Esophagus squamous epithelium (tissue), 5 donors: ENCODE measurements around the gene UGT2A2. TPM values are rescaled to one million over a fixed set of nuclear protein-coding genes. Genes with fewer than 3 reads are reported as not detected.

ENCODE experiments used
- DNase-seq: peaks from one replicate; lab custom pipeline; 2025; lab: John Stamatoyannopoulos, UW
- H3K27ac ChIP-seq, 4 donors: fragments of 200-600 bp; sonication (generic); one replicate each; pipeline ENCODE4 v1.5.1; 2016 to 2019; ENCODE audit warnings: mild to moderate bottlenecking in 1 of 4
- H3K27me3 ChIP-seq, 4 donors: fragments of 200-600 bp; sonication (generic); 1 replicate in 3 of 4; 2 replicates in 1 of 4; pipeline versions ENCODE4 v1.5.1 to v1.6.0; 2017 to 2021; ENCODE audit warnings: antibody characterized with exemption in 1 of 4
- H3K36me3 ChIP-seq, 3 donors: fragments of 200-600 bp; sonication (generic); one replicate each; pipeline ENCODE4 v1.5.1; 2016 to 2019
- H3K4me1 ChIP-seq, 3 donors: fragments of 200-600 bp; sonication (generic); one replicate each; pipeline ENCODE4 v1.5.1; 2017 to 2019
- H3K4me3 ChIP-seq, 4 donors: fragments of 200-600 bp; sonication (generic); 1 replicate in 3 of 4; 2 replicates in 1 of 4; pipeline ENCODE4 v1.5.1; 2016 to 2019; ENCODE audit warnings: mild to moderate bottlenecking in 2 of 4, moderate library complexity in 1 of 4
- H3K9me3 ChIP-seq, 3 donors: fragments of 200-600 bp; sonication (generic); one replicate each; pipeline ENCODE4 v1.5.1; 2016 to 2019
- CTCF ChIP-seq, 6 experiments: fragments of 450-650 bp in 4 of 6; fragments of 200-600 bp in 2 of 6; sonication (generic) in 2 of 6; IDR thresholded peaks; one replicate each; pipeline ENCODE4 v1.5.1; 2016 to 2019; ENCODE audit warnings: antibody characterized with exemption in 6 of 6, mild to moderate bottlenecking in 4 of 6, moderate library complexity in 4 of 6
- POLR2A ChIP-seq, 4 donors: fragments of 450-650 bp; IDR thresholded peaks; one replicate each; pipeline ENCODE4 v1.6.1; 2017; ENCODE audit warnings: antibody characterized with exemption in 4 of 4, mild to moderate bottlenecking in 4 of 4, moderate library complexity in 3 of 4
- WGBS, 2 donors: methylation state at CpG; one replicate each; pipeline ENCODE4 v1.1.5; 2018; 5-methylcytosine and 5-hydroxymethylcytosine counted together
- intact Hi-C: fragments of 100-400 bp; cut with DNase I; formaldehyde crosslinking; loops from one replicate; pipeline ENCODE4 v1.15.0; 2022
- total RNA-seq, 4 donors: library from RNA; depleted of rRNA; stranded (reverse); fragments of >200 nt; gene quantifications; one replicate each; pipeline ENCODE4 v1.1.0, GENCODE V29; 2016
- donor health status: DM: yes; HTN: yes; CAD: no.

Gene UGT2A2
- total RNA-seq, 4 donors from 2014 or later = not detected

DNA sequence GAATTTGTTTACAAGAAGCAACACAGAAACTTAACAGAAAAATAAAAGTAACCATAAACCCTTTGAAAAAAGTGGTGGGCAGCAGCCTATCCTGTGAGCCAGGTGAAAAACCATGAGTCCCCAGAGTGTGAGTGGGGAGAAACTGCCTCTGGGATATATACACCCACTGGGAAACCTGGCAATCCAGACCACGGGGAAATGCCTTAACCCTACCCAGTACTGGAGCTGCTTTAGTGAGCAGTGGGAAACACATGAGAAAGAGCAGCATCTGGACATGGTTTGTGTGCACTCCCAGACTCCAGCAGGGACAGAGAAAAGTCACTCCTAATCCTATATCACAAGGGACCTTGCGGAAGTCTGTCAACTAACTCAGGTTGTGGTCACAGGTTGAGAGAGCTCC lies 39.4 kb downstream of the UGT2A2 start:
- intact Hi-C loops = no loop called here
- no peak overlapping the region for H3K27ac ChIP-seq
- H3K27me3 ChIP-seq = no peaks in the 10 kb centered on the region
- H3K4me3 ChIP-seq = no peak overlapping the region
- DNase-seq = no peak
- TF ChIP-seq CTCF (IDR thresholded peaks at IDR 0.05) = no peak
- TF ChIP-seq POLR2A (IDR thresholded peaks at IDR 0.05) = no peak
- 64 to 73% methylated on average over 2 of the region's 2 CpGs for WGBS, 2 donors
- H3K36me3 ChIP-seq = no peaks in the 10 kb centered on the region
- H3K9me3 ChIP-seq = no peaks in the 10 kb centered on the region
- no peaks in the 10 kb centered on the region for H3K4me1 ChIP-seq

- Histone ChIP-seq H3K36me3 (no peaks in the 10 kb centered on the region), H3K9me3 (no peaks in the 10 kb centered on the region), H3K27ac (no peak overlapping the region), H3K27me3 (no peaks in the 10 kb centered on the region), H3K4me3 (no peak overlapping the region), H3K4me1 (no peaks in the 10 kb centered on the region)
- TF ChIP-seq POLR2A (IDR thresholded peaks at IDR 0.05) = no peak
- TF ChIP-seq CTCF (IDR thresholded peaks at IDR 0.05) = no peak
- no peak for DNase-seq
- WGBS, 2 donors = 45 to 48% methylated on average over 4 of the region's 4 CpGs
- intact Hi-C loops = no loop called here
These were observed 45.1 kb downstream of the UGT2A2 start for GRCh38 chr4:69594382-69594781.

DNA sequence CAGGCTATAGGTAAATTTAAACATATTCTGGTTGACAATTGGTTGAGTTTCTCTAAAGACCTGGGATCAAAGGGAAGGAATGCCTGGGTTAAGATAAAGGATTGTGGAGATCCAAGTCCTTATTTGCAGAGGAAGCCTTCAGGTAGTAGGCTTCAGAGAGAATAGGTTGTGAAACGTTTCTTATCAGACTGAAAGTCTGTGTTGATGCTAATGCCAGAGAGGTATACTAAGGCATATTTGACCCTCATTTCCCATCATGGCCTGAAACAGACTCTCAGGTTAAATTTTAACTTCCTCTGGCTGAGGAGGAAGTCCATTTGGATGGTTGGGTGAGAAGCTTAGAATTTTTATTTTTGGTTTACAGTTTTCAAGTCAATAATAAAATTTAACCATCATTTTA lies 48.1 kb downstream of the UGT2A2 start:
- no peak overlapping the region for H3K27ac ChIP-seq
- no peaks in the 10 kb centered on the region for H3K9me3 ChIP-seq
- no peak for DNase-seq
- 6 to 29% methylated on average over 1 of the region's 1 CpG for WGBS, 2 donors
- no peaks in the 10 kb centered on the region for H3K4me1 ChIP-seq
- H3K27me3 ChIP-seq = no peaks in the 10 kb centered on the region
- no peaks in the 10 kb centered on the region for H3K36me3 ChIP-seq
- H3K4me3 ChIP-seq = no peak overlapping the region
- intact Hi-C loops = no loop called here
- no peak for TF ChIP-seq POLR2A (IDR thresholded peaks at IDR 0.05)

DNA sequence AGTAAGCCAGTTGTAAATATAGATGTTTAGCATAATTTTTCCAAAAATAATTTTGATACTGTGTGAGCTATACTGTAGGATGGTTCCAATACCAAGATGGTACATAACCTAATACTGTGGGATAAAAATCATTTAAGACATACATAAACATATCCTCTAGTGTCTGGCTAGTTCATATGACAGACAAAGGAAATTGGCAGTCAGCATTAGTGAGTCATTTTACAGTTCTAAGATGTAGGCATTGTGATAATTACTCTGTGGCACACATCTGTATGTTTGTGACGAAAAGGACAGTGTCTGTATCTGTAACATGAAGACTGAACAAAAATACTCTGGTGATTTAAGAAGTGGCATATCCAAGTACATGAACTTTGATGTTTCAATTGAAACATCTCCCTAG lies 49.6 kb downstream of the UGT2A2 start:
- Histone ChIP-seq H3K36me3 (no peaks in the 10 kb centered on the region), H3K9me3 (no peaks in the 10 kb centered on the region), H3K4me3 (no peak overlapping the region), H3K4me1 (no peaks in the 10 kb centered on the region), H3K27me3 (no peaks in the 10 kb centered on the region), H3K27ac (no peak overlapping the region)
- intact Hi-C loops = no loop called here
- DNase-seq = no peak
- TF ChIP-seq POLR2A (IDR thresholded peaks at IDR 0.05) = no peak
- WGBS, 2 donors = 14 to 32% methylated on average over 1 of the region's 1 CpG

DNA sequence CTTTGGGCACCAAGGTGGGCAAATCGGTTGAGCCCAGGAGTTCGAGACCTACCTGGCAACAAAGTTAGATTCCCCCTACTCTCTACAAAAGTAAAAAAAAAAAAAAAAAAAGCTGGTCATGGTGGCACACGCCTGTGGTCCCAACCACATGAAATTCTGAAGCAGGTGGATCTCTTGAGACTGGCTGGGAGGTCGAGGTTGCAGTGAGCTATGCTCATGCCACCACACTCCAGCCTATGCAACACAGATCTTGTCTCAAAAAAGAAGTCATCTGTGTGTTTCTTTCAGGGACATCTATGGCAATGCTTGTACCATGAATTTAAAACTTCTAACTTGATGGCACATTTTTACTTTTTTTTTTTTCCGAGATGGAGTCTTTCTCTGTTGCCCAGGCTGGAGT lies 55.3 kb downstream of the UGT2A2 start:
- Histone ChIP-seq H3K9me3 (no peaks in the 10 kb centered on the region), H3K27ac (no peak overlapping the region), H3K27me3 (no peaks in the 10 kb centered on the region), H3K4me3 (no peak overlapping the region), H3K36me3 (no peaks in the 10 kb centered on the region), H3K4me1 (no peaks in the 10 kb centered on the region)
- TF ChIP-seq CTCF (IDR thresholded peaks at IDR 0.05) (no peak), POLR2A (IDR thresholded peaks at IDR 0.05) (no peak)
- 64 to 69% methylated on average over 5 of the region's 5 CpGs for WGBS, 2 donors
- no peak for DNase-seq
- intact Hi-C loops = no loop called here

- WGBS, 2 donors = 46 to 59% methylated on average over 2 of the region's 2 CpGs
- no peak for DNase-seq
- H3K36me3 ChIP-seq = no peaks in the 10 kb centered on the region
- no peaks in the 10 kb centered on the region for H3K9me3 ChIP-seq
- no peak overlapping the region for H3K27ac ChIP-seq
- intact Hi-C loops = no loop called here
- TF ChIP-seq POLR2A (IDR thresholded peaks at IDR 0.05) (no peak), CTCF (IDR thresholded peaks at IDR 0.05) (no peak)
- H3K4me1 ChIP-seq = no peaks in the 10 kb centered on the region
- H3K27me3 ChIP-seq = no peaks in the 10 kb centered on the region
- no peak overlapping the region for H3K4me3 ChIP-seq
These were observed 55.9 kb downstream of the UGT2A2 start for GRCh38 chr4:69583543-69583942.
